ENCODE measurements around the gene SIGLEC5.

DNA sequence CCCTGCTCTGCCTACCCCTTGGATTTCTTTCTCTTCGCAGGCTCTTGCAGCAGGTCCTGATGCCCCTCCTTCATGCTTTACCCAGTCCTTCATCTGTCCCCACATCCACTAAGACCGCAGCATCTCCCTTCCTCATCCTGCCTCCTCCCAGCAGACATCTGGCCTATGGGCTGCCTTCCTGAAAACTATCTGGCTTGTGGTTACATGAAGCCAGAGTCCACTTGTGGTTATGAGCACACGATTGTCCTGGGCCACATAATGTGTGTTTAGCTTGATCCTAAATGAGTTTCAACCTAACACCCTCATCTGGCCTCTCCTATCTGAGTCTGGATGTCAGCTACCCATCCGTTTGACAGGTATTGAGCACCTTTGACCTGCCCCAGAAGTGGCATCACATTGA lies 64.6 kb downstream of the SIGLEC5 start:
- TF ChIP-seq POLR2A (IDR thresholded peaks at IDR 0.05): no peak
- TF ChIP-seq, protein P1, sequence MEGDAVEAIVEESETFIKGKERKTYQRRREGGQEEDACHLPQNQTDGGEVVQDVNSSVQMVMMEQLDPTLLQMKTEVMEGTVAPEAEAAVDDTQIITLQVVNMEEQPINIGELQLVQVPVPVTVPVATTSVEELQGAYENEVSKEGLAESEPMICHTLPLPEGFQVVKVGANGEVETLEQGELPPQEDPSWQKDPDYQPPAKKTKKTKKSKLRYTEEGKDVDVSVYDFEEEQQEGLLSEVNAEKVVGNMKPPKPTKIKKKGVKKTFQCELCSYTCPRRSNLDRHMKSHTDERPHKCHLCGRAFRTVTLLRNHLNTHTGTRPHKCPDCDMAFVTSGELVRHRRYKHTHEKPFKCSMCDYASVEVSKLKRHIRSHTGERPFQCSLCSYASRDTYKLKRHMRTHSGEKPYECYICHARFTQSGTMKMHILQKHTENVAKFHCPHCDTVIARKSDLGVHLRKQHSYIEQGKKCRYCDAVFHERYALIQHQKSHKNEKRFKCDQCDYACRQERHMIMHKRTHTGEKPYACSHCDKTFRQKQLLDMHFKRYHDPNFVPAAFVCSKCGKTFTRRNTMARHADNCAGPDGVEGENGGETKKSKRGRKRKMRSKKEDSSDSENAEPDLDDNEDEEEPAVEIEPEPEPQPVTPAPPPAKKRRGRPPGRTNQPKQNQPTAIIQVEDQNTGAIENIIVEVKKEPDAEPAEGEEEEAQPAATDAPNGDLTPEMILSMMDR (IDR thresholded peaks at IDR 0.05): no peak

All from lower leg skin (tissue), 3 donors.